OCI-LY3 (cell line): ENCODE results near the gene ALDH2.

Experiments used
- H2AFZ ChIP-seq: fragments of 200-600, 300-600 bp; shearing (Covaris generic); 2 replicates; pipeline ENCODE4 v1.6.0; 2014; ENCODE audit warnings: antibody characterized with exemption, low read depth, low read length
- H3K27ac ChIP-seq: fragments of 200-600, 300-600 bp; sonication (generic); 2 replicates; pipeline ENCODE4 v1.5.1; 2014; ENCODE audit warnings: mild to moderate bottlenecking, low read length, moderate library complexity, mixed read lengths
- H3K27me3 ChIP-seq: fragments of 200-600, 300-600 bp; sonication (generic); 2 replicates; pipeline ENCODE4 v1.6.1; 2014; ENCODE audit warnings: low read depth, low read length, mixed read lengths
- H3K36me3 ChIP-seq: fragments of 200-600, 300-600 bp; sonication (generic); replicated peaks from 2 replicates; pipeline ENCODE3; 2014; ENCODE audit warnings: low read depth, low read length, mixed read lengths
- H3K4me1 ChIP-seq: fragments of 300-600, 200-600 bp; sonication (generic); 2 replicates; pipeline ENCODE4 v1.6.1; 2014; ENCODE audit warnings: low read length, mixed read lengths
- H3K4me2 ChIP-seq: fragments of 200-600, 300-600 bp; sonication (generic); 2 replicates; pipeline ENCODE4 v1.6.1; 2014; ENCODE audit warnings: low read length, mixed read lengths
- H3K4me3 ChIP-seq: fragments of 300-600, 200-600 bp; sonication (generic); 2 replicates; pipeline ENCODE4 v1.5.1; 2014; ENCODE audit warnings: antibody characterized with exemption, mild to moderate bottlenecking, low read length, moderate library complexity
- H3K79me2 ChIP-seq: fragments of 300-600, 200-600 bp; shearing (Covaris generic); 2 replicates; pipeline ENCODE4 v1.6.1; 2014; ENCODE audit warnings: mild to moderate bottlenecking, low read length, mixed read lengths
- H3K9ac ChIP-seq: fragments of 300-600, 200-600 bp; shearing (Covaris generic); 2 replicates; pipeline ENCODE4 v1.6.0; 2014; ENCODE audit warnings: mild to moderate bottlenecking, low read length, moderate library complexity
- H3K9me3 ChIP-seq: fragments of 200-600, 300-600 bp; shearing (Covaris generic); 2 replicates; pipeline ENCODE4 v1.6.1; 2014; ENCODE audit warnings: low read length, mixed read lengths; ENCODE audit not compliant: insufficient read depth
- H4K20me1 ChIP-seq: fragments of 200-600, 300-600 bp; sonication (generic); 2 replicates; pipeline ENCODE4 v1.6.1; 2016; ENCODE audit warnings: low read length, mixed read lengths; ENCODE audit not compliant: insufficient read depth
- CTCF ChIP-seq: fragments of 200-600, 300-600 bp; sonication (generic); IDR thresholded peaks from 2 replicates; pipeline ENCODE4 v1.5.1; 2014; ENCODE audit warnings: antibody characterized with exemption, low read length, low read depth
- EZH2phosphoT487 ChIP-seq: fragments of 200-600 bp; shearing (Covaris generic); IDR thresholded peaks from 2 replicates; pipeline ENCODE4 v1.6.1; 2018; ENCODE audit warnings: antibody characterized with exemption, mixed run types, low read depth

Gene ALDH2

GRCh38 chr12:111756681-111757080, 10.1 kb upstream of the ALDH2 start:
- H3K36me3 ChIP-seq: peaks cover 7% of the 10 kb centered on the region
- no peaks in the 10 kb centered on the region for H3K9me3 ChIP-seq
- H3K4me1 ChIP-seq: peaks cover 26% of the 10 kb centered on the region
- TF ChIP-seq CTCF: no peak
- TF ChIP-seq EZH2phosphoT487: no peak
- H3K9ac ChIP-seq: no peak overlapping the region
- no peaks in the 10 kb centered on the region for H4K20me1 ChIP-seq
- H2AFZ ChIP-seq: no peak overlapping the region
- no peak overlapping the region for H3K27ac ChIP-seq
- no peaks in the 10 kb centered on the region for H3K27me3 ChIP-seq
- H3K4me3 ChIP-seq: no peak overlapping the region
- H3K79me2 ChIP-seq: no peaks in the 10 kb centered on the region
- H3K4me2 ChIP-seq: no peak overlapping the region

- Histone ChIP-seq H3K36me3 (peaks cover 7% of the 10 kb centered on the region), H3K27me3 (no peaks in the 10 kb centered on the region), H3K9me3 (no peaks in the 10 kb centered on the region), H3K27ac (peak overlapping the region; percentile 1; the same call in 1 of the 2 replicates), H3K79me2 (no peaks in the 10 kb centered on the region), H3K4me3 (no peak overlapping the region), H4K20me1 (no peaks in the 10 kb centered on the region), H2AFZ (no peak overlapping the region), H3K4me1 (peaks cover 35% of the 10 kb centered on the region), H3K9ac (peak overlapping the region; percentile 18; the same call in 1 of the 2 replicates), H3K4me2 (peak overlapping the region; percentile 24)
- TF ChIP-seq CTCF: no peak
- TF ChIP-seq EZH2phosphoT487: no peak
These were observed 9.2 kb upstream of the ALDH2 start for GRCh38 chr12:111757361-111758119.

GRCh38 chr12:111758120-111758561, 8.6 kb upstream of the ALDH2 start:
- H3K79me2 ChIP-seq: no peaks in the 10 kb centered on the region
- H3K36me3 ChIP-seq: peaks cover 7% of the 10 kb centered on the region
- no peaks in the 10 kb centered on the region for H3K27me3 ChIP-seq
- TF ChIP-seq CTCF (no peak), EZH2phosphoT487 (no peak)
- H4K20me1 ChIP-seq: no peaks in the 10 kb centered on the region
- H3K4me3 ChIP-seq: no peak overlapping the region
- no peaks in the 10 kb centered on the region for H3K9me3 ChIP-seq
- peak overlapping the region; percentile 24 for H3K4me2 ChIP-seq
- peaks cover 40% of the 10 kb centered on the region for H3K4me1 ChIP-seq
- H2AFZ ChIP-seq: no peak overlapping the region
- peak overlapping the region; percentile 1; the same call in 1 of the 2 replicates for H3K27ac ChIP-seq
- peak overlapping the region; percentile 18; the same call in 1 of the 2 replicates for H3K9ac ChIP-seq

- no peak overlapping the region for H3K4me3 ChIP-seq
- TF ChIP-seq CTCF (no peak), EZH2phosphoT487 (no peak)
- no peak overlapping the region for H2AFZ ChIP-seq
- H3K36me3 ChIP-seq: peaks cover 7% of the 10 kb centered on the region
- H3K9me3 ChIP-seq: no peaks in the 10 kb centered on the region
- H3K27me3 ChIP-seq: no peaks in the 10 kb centered on the region
- no peak overlapping the region for H3K9ac ChIP-seq
- peaks cover 47% of the 10 kb centered on the region for H3K4me1 ChIP-seq
- H3K79me2 ChIP-seq: no peaks in the 10 kb centered on the region
- H3K4me2 ChIP-seq: no peak overlapping the region
- H3K27ac ChIP-seq: no peak overlapping the region
- H4K20me1 ChIP-seq: no peaks in the 10 kb centered on the region
These were observed 7.5 kb upstream of the ALDH2 start for GRCh38 chr12:111759271-111759670.
